Posterior cingulate gyrus (tissue), 11 donors: ENCODE measurements around the gene OR2AK2.

ENCODE experiments used
- DNase-seq, 10 donors: peaks; one replicate each; pipeline versions ENCODE4 v3.0.0 to v3.0.0-alpha.2; 2020 to 2021; ENCODE audit warnings: mixed read lengths in 3 of 10
- intact Hi-C: fragments of 100-400 bp; cut with DNase I; formaldehyde crosslinking; loops from one replicate; pipeline ENCODE4 v1.15.1; 2023

OR2AK2 gene

DNA sequence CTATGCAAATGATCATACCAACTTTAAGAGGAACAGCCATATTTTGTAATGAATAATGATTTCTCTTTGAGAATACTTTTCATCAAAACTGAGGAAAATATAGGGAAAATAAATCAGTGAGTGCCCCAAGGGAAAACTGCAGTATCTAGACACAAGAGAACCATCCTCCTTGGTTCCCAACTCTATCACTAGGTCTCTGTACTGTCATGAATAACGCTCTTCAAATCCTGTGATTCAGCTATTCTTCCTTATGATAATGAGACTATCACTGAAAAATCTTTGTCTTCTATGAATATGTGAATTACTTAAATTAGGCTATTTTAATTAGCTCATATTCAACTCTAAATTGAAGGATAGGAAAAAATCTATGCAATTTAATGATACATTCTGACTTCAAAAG lies 50.8 kb downstream of the OR2AK2 start:
- DNase-seq, result no peak
- intact Hi-C loops, result no loop called here
